Cardiac muscle cell (in vitro differentiated cells and primary cell): ENCODE data around the gene TRNP1. TPM values are rescaled to one million over a fixed set of nuclear protein-coding genes. Genes with fewer than 3 reads are reported as not detected.

Experiments
- DNase-seq, 2 donors: peaks; one replicate each; pipeline versions ENCODE4 v3.0.0 to v3.0.0-alpha.2; 2010 to 2017; ENCODE audit warnings: low read depth in 1 of 2, low spot score in 1 of 2
- H3K27ac ChIP-seq: fragments of 200-600 bp; sonication (generic); 2 replicates; pipeline ENCODE4 v1.5.1; 2016
- H3K27me3 ChIP-seq: fragments of 200-600 bp; sonication (generic); 2 replicates; pipeline ENCODE4 v1.6.0; 2016; ENCODE audit warnings: control low read depth
- H3K36me3 ChIP-seq: fragments of 200-600 bp; sonication (generic); 2 replicates; pipeline ENCODE4 v1.5.1; 2016; ENCODE audit warnings: control low read depth
- H3K4me1 ChIP-seq: fragments of 200-600 bp; sonication (generic); 2 replicates; pipeline ENCODE4 v1.8.1; 2017; ENCODE audit warnings: low read depth, mild to moderate bottlenecking, mixed run types
- H3K4me3 ChIP-seq: fragments of 200-600 bp; sonication (generic); 2 replicates; pipeline ENCODE4 v1.5.1; 2016; ENCODE audit warnings: mild to moderate bottlenecking
- H3K9me3 ChIP-seq: fragments of 200-600 bp; sonication (generic); 2 replicates; pipeline ENCODE4 v1.5.1; 2017; ENCODE audit warnings: low read depth, mild to moderate bottlenecking, control low read depth
- polyA plus RNA-seq: library from polyadenylated mRNA; unstranded; fragments of >200 nt; fragmentation: Nextera tagmentation; extraction: Ambion mirVana; gene quantifications from 2 replicates; pipeline ENCODE4 v1.2.1, GENCODE V29; 2016
- total RNA-seq: library from RNA; depleted of rRNA; stranded (reverse); fragments of >200 nt; gene quantifications from 2 replicates; pipeline ENCODE4 v1.2.3, GENCODE V29; 2016
- TF ChIP-seq, protein P1 (sequence below): IDR thresholded peaks from 2 replicates; pipeline ENCODE4 v1.5.1; 2012; ENCODE audit warnings: low read depth, mild to moderate bottlenecking, low read length

TRNP1 gene
- total and polyA plus RNA-seq, 2 experiments from 2014 or later = 42.9 to 63.7 TPM

DNA sequence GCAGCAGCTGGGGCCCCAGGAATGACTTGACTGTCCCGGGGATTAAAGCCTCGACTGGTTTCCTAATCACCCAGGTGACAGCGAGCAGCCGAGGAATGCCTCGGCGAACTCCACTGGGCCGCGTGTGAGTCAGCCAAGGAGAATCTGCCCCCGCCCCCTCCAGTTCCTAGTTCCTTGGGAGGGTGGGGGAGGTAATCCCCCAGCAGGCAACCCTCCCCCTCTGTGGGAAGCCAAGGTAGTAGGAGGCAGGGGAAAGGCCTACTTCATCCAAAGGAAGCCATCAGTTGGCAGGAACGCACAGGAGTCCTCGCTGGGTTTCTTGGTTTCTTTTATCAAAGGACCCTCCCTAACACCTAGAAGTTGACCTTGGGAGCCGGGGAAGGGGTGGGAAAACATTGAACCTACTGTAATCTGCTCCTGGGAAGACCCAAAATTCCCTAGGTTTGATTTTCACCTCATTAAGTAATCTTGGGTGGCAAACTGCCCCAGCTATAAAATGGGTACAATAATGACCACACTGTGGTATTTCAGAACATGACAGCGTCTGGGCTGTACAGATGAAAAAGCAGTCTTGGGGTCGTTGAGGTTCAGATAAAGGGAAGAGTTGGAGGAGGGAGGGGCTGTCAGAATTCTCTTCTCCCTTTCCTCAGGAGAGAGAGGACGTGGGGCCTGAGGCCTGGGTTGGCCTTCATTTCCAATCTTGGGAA is 17.7 kb downstream of the TRNP1 start:
- Histone ChIP-seq H3K36me3 (no peaks in the 10 kb centered on the region), H3K4me3 (no peak overlapping the region), H3K27ac (peak overlapping the region; percentile 5), H3K9me3 (no peaks in the 10 kb centered on the region), H3K4me1 (peaks cover 9% of the 10 kb centered on the region), H3K27me3 (no peaks in the 10 kb centered on the region)
- TF ChIP-seq, protein P1, sequence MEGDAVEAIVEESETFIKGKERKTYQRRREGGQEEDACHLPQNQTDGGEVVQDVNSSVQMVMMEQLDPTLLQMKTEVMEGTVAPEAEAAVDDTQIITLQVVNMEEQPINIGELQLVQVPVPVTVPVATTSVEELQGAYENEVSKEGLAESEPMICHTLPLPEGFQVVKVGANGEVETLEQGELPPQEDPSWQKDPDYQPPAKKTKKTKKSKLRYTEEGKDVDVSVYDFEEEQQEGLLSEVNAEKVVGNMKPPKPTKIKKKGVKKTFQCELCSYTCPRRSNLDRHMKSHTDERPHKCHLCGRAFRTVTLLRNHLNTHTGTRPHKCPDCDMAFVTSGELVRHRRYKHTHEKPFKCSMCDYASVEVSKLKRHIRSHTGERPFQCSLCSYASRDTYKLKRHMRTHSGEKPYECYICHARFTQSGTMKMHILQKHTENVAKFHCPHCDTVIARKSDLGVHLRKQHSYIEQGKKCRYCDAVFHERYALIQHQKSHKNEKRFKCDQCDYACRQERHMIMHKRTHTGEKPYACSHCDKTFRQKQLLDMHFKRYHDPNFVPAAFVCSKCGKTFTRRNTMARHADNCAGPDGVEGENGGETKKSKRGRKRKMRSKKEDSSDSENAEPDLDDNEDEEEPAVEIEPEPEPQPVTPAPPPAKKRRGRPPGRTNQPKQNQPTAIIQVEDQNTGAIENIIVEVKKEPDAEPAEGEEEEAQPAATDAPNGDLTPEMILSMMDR = no peak
- peak; percentile 48 to 93 for DNase-seq

DNA sequence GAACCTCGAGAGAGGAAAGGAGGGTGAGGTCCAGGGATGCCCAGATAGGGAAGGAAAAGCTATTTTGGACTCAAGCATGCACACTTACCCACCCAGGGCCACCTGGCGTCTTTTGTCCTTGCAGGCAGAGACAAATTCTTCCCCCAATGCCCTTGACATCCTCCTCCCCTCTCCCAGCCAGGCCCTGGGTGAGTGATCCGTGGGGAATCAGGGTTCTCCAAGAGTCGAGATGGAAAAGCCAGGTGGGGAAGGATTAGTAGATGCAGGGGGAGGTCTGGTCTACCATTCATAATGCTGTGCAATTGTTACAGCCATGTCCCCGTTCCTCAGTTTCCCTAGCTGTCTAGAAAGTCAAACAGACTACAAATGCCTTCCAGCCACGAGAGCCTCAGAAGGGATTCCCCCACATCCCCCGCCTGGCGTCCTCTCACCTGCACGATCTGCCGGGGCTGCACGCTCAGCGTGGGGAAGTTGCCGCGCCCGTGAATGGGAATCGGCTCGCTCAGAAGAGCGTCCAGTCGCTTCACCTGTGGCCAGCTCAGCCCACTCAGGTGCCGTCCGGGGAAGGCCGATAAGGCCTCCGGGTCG is 18.6 kb downstream of the TRNP1 start:
- no peak for DNase-seq
- TF ChIP-seq, protein P1 = no peak
- Histone ChIP-seq H3K27ac (peak overlapping the region; percentile 77), H3K4me1 (peaks cover 9% of the 10 kb centered on the region), H3K4me3 (peak overlapping the region; percentile 27), H3K36me3 (no peaks in the 10 kb centered on the region), H3K9me3 (no peaks in the 10 kb centered on the region), H3K27me3 (no peaks in the 10 kb centered on the region)

DNA sequence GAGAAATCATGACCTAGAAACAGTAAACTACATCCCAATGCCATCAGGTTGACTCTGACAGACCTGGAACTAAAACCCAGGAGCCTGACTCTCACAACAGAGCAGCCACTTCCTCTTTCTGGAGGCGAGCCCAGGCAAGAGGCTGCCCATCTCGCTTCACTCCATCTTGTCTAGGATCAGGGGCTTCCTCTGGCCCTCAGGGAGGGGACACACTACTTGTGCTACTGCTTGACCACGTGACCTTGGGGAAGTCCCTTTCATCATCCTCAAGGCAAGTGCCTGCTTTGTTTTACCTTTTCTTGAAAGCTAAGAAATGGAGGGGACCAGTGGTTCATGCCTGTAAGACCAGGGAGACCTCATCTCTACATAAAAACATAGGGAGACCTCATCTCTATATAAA is 21.8 kb downstream of the TRNP1 start:
- Histone ChIP-seq H3K4me1 (peaks cover 9% of the 10 kb centered on the region), H3K4me3 (no peak overlapping the region), H3K27me3 (no peaks in the 10 kb centered on the region), H3K27ac (no peak overlapping the region), H3K36me3 (no peaks in the 10 kb centered on the region), H3K9me3 (no peaks in the 10 kb centered on the region)
- TF ChIP-seq, protein P1 = no peak
- no peak for DNase-seq

DNA sequence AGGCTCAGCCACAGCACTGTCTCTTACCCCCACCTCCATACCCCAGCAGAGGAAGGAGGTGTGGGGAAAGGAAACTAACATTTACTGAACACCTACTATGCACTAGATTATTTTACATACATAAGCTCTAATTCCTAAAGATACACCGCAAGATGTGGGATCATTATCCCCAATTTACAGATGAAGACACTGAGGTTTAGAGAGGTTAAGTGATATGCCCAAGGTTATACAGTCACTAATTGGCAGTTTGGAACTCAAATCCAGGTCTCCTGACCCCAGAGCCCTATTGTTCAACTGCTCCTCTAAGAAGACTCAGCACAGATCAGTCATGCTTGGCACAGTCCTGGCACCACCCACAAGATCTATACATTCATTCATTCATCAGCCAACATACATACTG is 22.9 kb downstream of the TRNP1 start:
- H3K4me1 ChIP-seq = peaks cover 2% of the 10 kb centered on the region
- no peaks in the 10 kb centered on the region for H3K27me3 ChIP-seq
- TF ChIP-seq, protein P1 = no peak
- H3K9me3 ChIP-seq = no peaks in the 10 kb centered on the region
- H3K4me3 ChIP-seq = no peak overlapping the region
- no peak for DNase-seq
- no peak overlapping the region for H3K27ac ChIP-seq
- no peaks in the 10 kb centered on the region for H3K36me3 ChIP-seq

DNA sequence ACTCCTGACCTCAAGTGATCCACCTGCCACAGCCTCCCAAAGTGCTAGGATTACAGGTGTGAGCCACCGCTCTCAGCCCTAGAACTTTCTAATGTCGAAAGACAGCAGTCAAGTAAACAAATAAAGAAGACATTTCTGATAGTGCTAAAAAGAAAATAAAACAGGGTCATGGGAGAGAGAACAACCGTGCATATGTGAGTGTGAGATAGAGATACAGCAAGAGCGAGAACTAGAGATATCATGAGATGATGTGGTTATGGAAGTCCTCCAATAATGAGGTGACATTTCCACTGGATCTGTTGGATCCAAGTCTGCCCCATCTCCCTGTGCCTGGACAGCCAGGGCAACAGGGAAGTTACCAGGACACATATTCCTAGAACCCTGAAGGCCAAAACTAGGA is 23.7 kb downstream of the TRNP1 start:
- H3K4me3 ChIP-seq = no peak overlapping the region
- TF ChIP-seq, protein P1 = no peak
- H3K9me3 ChIP-seq = no peaks in the 10 kb centered on the region
- H3K4me1 ChIP-seq = peaks cover 5% of the 10 kb centered on the region
- H3K27me3 ChIP-seq = no peaks in the 10 kb centered on the region
- no peak for DNase-seq
- no peak overlapping the region for H3K27ac ChIP-seq
- H3K36me3 ChIP-seq = no peaks in the 10 kb centered on the region
